Skin of body (tissue), 2 donors: ENCODE measurements around the gene PTGES. TPM values are rescaled to one million over a fixed set of nuclear protein-coding genes. Genes with fewer than 3 reads are reported as not detected.
"Not testable (repeated sequence)": the region's sequence is repeated elsewhere in the genome, so short reads cannot be mapped to it uniquely, and the experiment has no call there.

ENCODE experiments used
- DNase-seq: peaks from one replicate; lab custom pipeline; 2025; lab: John Stamatoyannopoulos, UW
- total RNA-seq: library from RNA; depleted of rRNA; stranded (reverse); fragments of >200 nt; gene quantifications from one replicate; pipeline ENCODE4 v1.2.3, GENCODE V29; 2014

PTGES gene
- 9.1 TPM for total RNA-seq

DNA sequence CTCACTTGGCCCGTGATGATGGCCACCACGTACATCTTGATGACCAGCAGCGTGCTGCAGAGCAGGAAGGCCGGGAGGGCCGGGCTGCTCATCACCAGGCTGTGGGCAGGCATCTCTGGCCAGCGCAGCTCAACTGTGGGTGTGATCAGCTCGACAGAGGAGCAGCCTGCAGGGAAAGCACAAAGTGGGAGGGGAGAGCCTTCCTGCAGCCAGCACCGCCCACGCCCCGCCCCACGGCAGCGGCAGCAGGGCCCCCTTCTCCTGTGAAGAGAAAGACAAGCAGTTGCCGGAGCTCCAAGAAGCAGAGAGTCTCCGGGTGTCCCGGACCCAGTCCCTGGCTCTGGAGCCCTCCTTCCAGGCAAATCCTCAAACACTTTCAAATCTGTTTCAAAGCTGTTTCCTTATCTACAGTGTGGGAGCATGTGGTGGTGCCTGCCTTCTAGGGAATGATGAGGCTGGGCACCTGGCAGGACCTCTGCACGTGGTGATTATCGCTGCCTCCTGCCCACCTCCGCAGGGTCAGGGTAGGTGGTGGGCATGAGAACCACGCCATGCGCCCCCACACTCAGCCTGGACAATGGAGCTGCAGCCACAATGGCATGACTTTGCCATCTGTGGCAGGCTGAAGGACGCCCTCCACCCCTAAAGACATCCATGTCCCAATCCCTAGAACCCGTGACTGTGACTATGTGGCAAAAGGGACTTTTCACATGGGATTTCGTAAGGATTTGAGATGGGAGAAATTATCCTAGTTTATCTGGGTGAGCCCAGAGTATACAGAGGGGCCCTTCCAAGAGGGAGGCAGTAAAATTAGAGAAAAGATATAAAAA lies at the start of gene PTGES:
TSS of gene PTGES (minus strand) at position 143 of the 830 bp plus-strand sequence. CDS start at position 113, 30 bp downstream.
- DNase-seq = peak; percentile 70

DNA sequence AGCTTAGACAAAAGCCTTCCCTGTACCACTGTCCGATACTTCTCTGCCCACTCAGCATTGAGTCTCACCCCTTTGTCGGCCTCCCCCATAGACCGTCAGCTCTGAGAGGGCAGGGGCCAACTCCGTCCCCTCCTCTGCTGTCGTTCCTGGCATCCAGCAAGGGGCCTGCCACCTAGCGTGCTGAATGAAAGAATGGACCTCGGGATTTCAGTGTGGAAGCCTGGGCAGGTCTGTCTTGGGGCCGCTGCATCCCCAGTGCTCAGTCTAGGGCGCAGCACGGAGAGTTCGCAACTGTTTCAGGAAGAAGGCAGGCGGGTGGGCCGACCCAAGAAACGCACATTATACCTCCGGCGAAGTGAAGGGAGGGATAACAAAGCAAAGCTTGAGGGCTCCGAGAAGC lies 48.7 kb upstream of the PTGES start:
- DNase-seq = no peak

GRCh38 chr9:129798973-129799372 lies 46.1 kb upstream of the PTGES start:
- DNase-seq = no peak

- not testable (repeated sequence) for DNase-seq
These were observed 43.2 kb upstream of the PTGES start for GRCh38 chr9:129796029-129796428.

- no peak for DNase-seq
These were observed 41.7 kb upstream of the PTGES start for GRCh38 chr9:129794549-129794948.

DNA sequence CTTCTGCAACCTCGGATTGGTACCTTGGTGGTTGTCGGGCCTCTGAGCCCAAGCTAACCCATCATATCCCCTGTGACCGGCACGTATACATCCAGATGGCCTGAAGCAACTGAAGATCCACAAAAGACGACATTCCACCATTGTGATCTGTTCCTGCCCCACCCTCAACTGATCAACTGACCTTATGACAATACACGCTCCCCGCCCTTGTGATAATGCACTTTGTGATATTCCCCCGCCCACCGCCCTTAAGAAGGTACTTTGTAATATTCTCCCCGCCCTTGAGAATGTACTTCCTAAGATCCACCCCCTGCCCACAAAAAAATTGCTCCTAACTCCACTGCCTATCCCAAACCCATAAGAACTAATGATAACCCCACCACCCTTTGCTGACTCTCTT lies 33.6 kb upstream of the PTGES start:
- no peak for DNase-seq

GRCh38 chr9:129785866-129786265 lies 33.0 kb upstream of the PTGES start:
- DNase-seq = no peak

- DNase-seq = not testable (repeated sequence)
These were observed 32.1 kb upstream of the PTGES start for GRCh38 chr9:129784970-129785369.

GRCh38 chr9:129783516-129784361 lies 30.9 kb upstream of the PTGES start:
- peak; percentile 89 for DNase-seq

DNA sequence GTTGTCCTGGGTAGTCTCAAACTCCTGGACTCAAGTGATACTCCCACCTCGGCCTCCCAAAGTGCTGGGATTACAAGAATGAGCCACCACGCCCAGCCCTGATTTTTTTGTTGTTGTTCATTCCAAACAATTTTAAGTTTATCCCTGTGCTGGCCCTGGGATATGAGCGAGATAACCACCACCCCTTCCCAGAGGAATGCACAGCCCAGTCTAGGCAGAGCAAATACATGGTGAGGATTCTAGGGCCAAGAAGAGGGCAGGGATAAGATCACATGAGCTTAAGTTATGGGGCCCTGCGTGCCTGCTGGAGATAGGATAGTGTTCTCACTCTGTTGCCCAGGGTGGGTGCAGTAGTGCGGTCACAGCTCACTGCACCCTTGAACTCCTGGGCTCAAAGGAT lies 29.1 kb upstream of the PTGES start:
- no peak for DNase-seq

DNA sequence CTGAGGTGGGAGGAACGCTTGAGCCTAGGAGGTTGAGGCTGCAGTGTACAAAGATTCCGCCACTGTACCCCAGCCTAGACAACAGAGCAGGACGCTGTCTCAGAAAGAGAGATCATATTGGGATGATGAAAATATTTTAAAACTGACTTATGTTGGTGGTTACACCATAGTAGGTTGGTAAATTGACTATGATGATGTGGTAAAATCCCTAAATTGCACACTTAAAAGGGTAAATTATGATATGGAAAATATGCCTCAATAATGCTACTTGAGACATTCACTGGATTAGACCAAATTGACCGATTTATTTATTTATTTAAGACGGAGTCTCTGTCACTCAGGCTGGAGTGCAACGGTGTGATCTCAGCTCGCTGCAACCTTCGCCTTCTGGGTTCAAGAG lies 28.3 kb upstream of the PTGES start:
- no peak for DNase-seq

- no peak for DNase-seq
These were observed 26.8 kb upstream of the PTGES start for GRCh38 chr9:129779560-129780190.

GRCh38 chr9:129778469-129778868 lies 25.6 kb upstream of the PTGES start:
- DNase-seq = no peak

DNA sequence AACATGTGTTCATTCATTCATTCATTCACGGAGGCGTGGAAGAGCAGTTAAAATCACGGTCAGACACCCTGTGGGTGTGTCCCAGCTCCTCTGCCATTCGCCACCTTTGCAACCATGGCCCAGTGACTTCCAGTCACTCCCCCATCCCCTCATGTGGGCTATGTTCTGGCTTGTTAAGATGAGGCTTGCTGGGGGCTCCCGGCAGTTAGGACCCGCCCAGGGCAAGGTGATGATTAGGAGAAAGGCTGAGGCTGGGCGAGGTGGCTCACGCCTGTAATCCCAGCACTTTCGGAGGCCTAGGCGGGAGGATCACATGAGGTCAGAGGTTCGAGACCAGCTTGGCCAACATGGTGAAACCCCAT lies 24.9 kb upstream of the PTGES start:
- DNase-seq = no peak

DNA sequence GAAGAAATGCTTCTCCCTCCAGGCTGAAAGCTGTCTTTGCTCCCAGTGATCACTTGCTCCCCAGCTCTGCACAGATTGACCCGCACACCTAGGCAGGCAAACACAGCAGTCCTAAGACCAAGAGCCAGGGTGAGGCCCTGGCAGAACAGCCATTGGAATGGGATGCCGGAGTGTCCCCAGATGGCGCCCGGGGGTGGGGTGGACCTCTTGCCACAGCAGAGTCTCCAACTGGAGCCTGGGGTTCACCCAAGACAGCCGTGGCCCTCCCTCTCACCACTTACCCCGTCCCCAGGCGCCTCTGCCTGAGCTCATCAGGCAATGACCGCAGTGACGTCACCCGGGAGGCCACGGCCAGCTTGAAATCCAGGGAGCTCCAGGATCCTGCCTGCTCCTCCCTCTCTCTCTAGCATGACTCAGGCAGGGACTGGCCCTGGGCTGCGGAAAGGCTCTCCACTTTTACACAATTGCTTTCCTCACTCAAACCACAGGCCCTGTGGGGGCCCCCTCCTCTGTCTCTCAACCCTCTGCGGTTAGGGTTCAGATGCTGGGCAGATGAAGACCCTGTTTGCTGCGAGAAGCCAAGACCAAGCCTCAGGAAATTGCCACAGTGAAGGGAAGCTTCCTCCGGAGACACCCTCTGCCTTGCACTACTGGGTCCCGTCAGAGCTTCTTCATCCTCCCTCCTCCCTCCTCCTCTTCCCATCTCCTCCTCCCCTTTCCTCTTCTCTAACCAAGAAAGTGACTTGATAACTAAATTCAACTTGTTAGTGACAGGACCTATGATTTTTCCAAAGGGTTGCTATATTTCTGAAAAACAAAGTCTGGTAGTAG lies 24.3 kb upstream of the PTGES start:
- DNase-seq = peak; percentile 86

DNA sequence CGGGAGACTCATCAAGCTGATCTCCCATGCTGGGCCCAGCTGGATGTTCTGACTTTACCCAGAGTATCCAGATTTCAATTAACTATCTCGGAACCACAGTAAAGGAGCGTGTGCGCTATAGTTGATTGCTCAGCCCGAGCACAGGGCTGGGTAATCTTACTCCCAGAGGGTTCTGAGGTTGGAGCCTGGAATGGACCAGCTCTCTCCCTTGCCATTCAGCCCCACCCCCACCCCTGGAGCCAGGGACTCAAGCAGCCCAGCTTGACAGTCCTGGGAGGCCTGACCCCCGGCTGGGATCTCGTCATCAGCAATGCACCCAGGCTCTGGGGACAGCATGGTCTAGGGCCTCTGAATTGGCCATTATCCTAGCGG lies 23.7 kb upstream of the PTGES start:
- DNase-seq = no peak

DNA sequence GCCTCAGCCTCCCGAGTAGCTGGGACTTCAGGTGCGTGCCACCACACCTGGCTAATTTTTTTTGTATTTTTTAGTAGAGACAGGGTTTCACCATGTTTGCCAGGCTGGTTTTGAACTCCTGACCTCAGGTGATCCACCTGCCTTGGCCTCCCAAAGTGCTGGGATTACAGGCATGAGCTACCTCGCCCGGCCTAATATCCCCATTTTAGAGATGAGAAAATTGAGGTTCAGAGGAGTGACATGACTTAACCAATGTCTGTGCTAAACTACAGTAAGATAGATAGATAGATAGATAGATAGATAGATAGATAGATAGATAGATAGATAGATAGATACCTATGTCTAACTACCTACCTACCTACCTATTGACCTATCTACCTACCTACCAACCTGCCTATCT lies 23.3 kb upstream of the PTGES start:
- DNase-seq = not testable (repeated sequence)

GRCh38 chr9:129775448-129775798 lies 22.6 kb upstream of the PTGES start:
- DNase-seq = no peak

DNA sequence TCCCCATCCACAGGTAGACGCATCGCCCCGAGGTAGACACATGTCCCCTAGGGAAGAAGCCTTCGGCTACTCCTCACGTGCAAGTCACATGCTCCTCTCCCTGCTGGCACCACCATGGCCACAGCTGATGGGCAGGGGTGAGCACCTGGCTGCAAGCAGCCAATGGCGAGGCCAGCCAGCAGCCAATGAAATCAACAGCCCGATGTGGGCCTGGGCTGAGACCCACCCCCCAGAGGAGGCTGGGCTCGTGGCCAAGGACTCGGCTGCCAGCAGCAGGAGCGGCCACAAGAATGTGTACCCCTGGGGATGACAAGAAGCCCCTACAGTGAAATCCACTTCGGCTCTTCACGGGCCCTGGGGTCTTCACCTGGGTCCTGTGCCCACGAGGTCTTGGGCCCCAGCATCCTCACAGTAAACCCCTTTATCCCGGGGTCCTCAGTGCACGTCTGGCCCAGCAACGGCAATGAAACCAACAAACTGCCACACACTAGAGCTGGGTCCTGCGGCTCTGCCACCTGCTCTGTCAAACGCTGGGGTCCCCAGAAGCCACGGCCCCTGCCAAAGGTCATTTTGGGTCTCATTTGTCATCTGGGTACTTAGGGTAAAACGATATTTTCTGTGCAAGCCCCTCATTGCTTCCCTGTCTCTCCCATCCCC lies 22.1 kb upstream of the PTGES start:
- DNase-seq = no peak

GRCh38 chr9:129773262-129774048 lies 20.6 kb upstream of the PTGES start:
- no peak for DNase-seq
